Astrocyte (in vitro differentiated cells and primary cell): ENCODE measurements around the gene UBAC1.

Experiments used
- EZH2 ChIP-seq: IDR thresholded peaks from 2 replicates; pipeline ENCODE4 v1.6.1; 2012; ENCODE audit warnings: mild to moderate bottlenecking, low read length, inconsistent platforms; ENCODE audit not compliant: insufficient read depth
- TF ChIP-seq, protein P1 (sequence below): IDR thresholded peaks from 2 replicates; pipeline ENCODE4 v1.5.1; 2011; ENCODE audit warnings: low read depth, mild to moderate bottlenecking, inconsistent platforms, low read length, moderate library complexity; ENCODE audit not compliant: insufficient read depth

DNA sequence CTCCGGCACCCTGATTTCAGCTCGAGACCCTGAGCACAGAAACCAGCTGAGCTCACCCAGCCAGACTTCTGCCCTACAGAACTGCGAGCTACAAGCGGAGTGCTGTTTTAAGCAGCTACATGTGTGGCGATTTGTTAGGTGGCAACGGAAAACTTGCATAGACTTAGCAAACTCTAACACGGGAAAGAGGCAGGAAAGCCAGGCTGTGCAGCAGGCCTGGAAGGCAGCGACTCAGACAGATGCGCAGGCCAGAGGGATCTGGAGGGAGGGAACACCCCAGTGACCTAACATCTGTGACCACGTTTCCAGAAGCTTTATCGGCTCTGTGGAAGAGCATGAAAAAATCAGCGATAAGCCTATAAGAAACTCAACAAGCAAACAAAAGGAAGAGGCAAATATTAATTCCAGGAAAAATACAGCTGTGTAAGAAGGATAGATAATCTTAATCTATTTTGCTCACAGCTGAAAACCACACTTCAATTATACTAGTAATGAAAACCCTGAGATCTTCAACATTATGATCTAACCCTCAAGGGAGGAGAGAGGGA, 11.0 kb downstream of the UBAC1 start:
- TF ChIP-seq, protein P1, sequence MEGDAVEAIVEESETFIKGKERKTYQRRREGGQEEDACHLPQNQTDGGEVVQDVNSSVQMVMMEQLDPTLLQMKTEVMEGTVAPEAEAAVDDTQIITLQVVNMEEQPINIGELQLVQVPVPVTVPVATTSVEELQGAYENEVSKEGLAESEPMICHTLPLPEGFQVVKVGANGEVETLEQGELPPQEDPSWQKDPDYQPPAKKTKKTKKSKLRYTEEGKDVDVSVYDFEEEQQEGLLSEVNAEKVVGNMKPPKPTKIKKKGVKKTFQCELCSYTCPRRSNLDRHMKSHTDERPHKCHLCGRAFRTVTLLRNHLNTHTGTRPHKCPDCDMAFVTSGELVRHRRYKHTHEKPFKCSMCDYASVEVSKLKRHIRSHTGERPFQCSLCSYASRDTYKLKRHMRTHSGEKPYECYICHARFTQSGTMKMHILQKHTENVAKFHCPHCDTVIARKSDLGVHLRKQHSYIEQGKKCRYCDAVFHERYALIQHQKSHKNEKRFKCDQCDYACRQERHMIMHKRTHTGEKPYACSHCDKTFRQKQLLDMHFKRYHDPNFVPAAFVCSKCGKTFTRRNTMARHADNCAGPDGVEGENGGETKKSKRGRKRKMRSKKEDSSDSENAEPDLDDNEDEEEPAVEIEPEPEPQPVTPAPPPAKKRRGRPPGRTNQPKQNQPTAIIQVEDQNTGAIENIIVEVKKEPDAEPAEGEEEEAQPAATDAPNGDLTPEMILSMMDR: no peak
- no peak for TF ChIP-seq EZH2
